NB4 (cell line): ENCODE measurements around the gene ABCA8.

Experiments
- POLR2A ChIP-seq: IDR thresholded peaks from 2 replicates; pipeline ENCODE4 v1.6.1; 2011; ENCODE audit warnings: mild to moderate bottlenecking; ENCODE audit not compliant: insufficient read length; ENCODE audit errors: extremely low read depth
- TF ChIP-seq, protein P1 (sequence below): IDR thresholded peaks from one replicate; pipeline ENCODE4 v1.5.1; 2012; ENCODE audit warnings: low read depth, low read length

DNA sequence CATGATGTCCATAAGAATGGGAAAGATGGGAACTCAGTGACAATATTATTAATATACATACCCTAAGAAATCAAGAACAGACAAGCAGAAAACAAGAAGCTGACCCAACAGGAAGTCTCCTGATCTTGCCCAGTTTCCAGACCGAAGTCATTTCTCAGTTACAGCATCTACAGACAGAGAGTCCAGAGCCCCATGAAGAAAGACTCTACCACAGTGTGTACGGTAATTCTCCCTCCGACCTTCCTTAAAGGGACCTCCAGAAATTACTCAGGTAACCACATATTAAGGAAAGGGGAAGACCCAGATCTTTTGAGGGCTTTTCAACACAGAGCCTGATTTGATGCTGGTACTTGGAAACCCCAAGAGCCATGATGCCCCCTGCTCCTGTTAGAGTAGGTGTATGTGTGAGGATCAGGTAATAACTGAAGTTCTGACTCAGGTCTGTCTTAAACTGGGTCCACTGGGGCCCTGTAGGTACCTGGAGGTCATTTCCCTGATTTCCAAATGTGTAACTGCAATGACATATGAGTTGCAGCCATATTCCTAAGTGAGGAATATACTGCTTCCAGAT is 132.4 kb downstream of the ABCA8 start:
- TF ChIP-seq, protein P1, sequence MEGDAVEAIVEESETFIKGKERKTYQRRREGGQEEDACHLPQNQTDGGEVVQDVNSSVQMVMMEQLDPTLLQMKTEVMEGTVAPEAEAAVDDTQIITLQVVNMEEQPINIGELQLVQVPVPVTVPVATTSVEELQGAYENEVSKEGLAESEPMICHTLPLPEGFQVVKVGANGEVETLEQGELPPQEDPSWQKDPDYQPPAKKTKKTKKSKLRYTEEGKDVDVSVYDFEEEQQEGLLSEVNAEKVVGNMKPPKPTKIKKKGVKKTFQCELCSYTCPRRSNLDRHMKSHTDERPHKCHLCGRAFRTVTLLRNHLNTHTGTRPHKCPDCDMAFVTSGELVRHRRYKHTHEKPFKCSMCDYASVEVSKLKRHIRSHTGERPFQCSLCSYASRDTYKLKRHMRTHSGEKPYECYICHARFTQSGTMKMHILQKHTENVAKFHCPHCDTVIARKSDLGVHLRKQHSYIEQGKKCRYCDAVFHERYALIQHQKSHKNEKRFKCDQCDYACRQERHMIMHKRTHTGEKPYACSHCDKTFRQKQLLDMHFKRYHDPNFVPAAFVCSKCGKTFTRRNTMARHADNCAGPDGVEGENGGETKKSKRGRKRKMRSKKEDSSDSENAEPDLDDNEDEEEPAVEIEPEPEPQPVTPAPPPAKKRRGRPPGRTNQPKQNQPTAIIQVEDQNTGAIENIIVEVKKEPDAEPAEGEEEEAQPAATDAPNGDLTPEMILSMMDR: no peak
- no peak for TF ChIP-seq POLR2A
